ENCODE data around the gene SLC2A1. TPM values are rescaled to one million over a fixed set of nuclear protein-coding genes. Genes with fewer than 3 reads are reported as not detected.

Gene SLC2A1
- polyA plus RNA-seq, 1 donor (not counting 4 experiments of a cell fraction or from before 2014, with no cell fraction given): 689 TPM

DNA sequence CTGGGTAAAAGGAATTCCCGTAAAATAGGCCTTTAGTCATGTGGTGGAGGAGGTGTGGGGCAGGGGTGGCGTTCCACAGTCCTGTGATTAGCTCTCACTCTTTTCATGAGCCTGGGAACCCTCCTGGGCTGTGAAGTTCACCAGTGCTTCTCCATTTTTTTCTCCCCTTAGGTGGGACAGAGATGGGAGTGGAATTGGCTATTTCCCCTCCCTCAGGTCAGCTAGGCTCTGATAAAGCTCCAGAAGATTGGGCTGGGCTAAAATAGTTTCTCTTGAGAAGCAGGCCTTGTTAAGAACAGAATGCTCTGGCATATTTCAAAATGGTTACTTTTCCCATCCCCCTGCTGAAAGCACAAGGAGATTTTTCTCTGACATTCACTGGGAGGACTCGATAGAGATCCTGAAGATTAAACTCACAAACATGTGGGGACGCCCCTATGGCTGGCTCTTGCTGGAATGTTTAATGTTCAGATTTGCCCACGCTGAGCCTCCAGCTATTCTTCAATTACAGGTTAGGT, 33.4 kb upstream of the SLC2A1 start:
- dilution Hi-C loops (cut with MboI; ENCODE audit: extremely low pct_ligation_motif_present, low sequenced_read_pairs): no loop called here
- H3K27me3 ChIP-seq (ENCODE audit: control insufficient read depth, extremely low read depth, insufficient read depth, low read length): no peaks in the 10 kb centered on the region
- FAIRE-seq (no peak), DNase-seq (ENCODE audit: low read depth, low spot score) (no peak)
- no peaks in the 10 kb centered on the region for H3K9me1 ChIP-seq (ENCODE audit: control insufficient read depth, extremely low read depth, insufficient read depth, low read length)
- H3K9me3 ChIP-seq (ENCODE audit: control insufficient read depth, low read depth, low read length): no peaks in the 10 kb centered on the region
- TF ChIP-seq, protein P1, sequence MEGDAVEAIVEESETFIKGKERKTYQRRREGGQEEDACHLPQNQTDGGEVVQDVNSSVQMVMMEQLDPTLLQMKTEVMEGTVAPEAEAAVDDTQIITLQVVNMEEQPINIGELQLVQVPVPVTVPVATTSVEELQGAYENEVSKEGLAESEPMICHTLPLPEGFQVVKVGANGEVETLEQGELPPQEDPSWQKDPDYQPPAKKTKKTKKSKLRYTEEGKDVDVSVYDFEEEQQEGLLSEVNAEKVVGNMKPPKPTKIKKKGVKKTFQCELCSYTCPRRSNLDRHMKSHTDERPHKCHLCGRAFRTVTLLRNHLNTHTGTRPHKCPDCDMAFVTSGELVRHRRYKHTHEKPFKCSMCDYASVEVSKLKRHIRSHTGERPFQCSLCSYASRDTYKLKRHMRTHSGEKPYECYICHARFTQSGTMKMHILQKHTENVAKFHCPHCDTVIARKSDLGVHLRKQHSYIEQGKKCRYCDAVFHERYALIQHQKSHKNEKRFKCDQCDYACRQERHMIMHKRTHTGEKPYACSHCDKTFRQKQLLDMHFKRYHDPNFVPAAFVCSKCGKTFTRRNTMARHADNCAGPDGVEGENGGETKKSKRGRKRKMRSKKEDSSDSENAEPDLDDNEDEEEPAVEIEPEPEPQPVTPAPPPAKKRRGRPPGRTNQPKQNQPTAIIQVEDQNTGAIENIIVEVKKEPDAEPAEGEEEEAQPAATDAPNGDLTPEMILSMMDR (optimal IDR thresholded peaks at IDR 0.05 in 1 of 3, IDR thresholded peaks at IDR 0.05 in 1 of 3, conservative IDR thresholded peaks at IDR 0.05 in 1 of 3; ENCODE audit: extremely low read depth in 1 of 3, insufficient read depth in 2 of 3, low read length in 3 of 3): no peak
- no peak for TF ChIP-seq EZH2 (IDR thresholded peaks at IDR 0.05; ENCODE audit: low read length)
- peaks cover 0 to 8% of the 10 kb centered on the region in 2 experiments for H3K36me3 ChIP-seq (ENCODE audit: control insufficient read depth in 2 of 2, extremely low read depth in 1 of 2, insufficient read depth in 2 of 2, low read length in 2 of 2)
- H3K4me2 ChIP-seq (ENCODE audit: control insufficient read depth, extremely low read depth, insufficient read depth, low read depth, low read length): no peak overlapping the region
- H3K27ac ChIP-seq (ENCODE audit: control insufficient read depth, insufficient read depth, low read length): no peak overlapping the region
- H3K79me2 ChIP-seq (ENCODE audit: control insufficient read depth, insufficient read depth, low read length): no peaks in the 10 kb centered on the region
- no peak overlapping the region for H3K9ac ChIP-seq (ENCODE audit: control insufficient read depth, extremely low read depth, insufficient read depth, low read length)
- no peak overlapping the region for H2AFZ ChIP-seq (ENCODE audit: control insufficient read depth, low read length)
- no peaks in the 10 kb centered on the region for H3K4me1 ChIP-seq (ENCODE audit: control insufficient read depth, extremely low read depth, insufficient read depth, low read length)
- H3K4me3 ChIP-seq (ENCODE audit: control insufficient read depth in 2 of 3, extremely low read depth in 1 of 3, insufficient read depth in 2 of 3, low read depth in 1 of 3, low read length in 3 of 3): no peak overlapping the region
- no peaks in the 10 kb centered on the region for H4K20me1 ChIP-seq (ENCODE audit: control insufficient read depth, extremely low read depth, insufficient read depth, low read length)

DNA sequence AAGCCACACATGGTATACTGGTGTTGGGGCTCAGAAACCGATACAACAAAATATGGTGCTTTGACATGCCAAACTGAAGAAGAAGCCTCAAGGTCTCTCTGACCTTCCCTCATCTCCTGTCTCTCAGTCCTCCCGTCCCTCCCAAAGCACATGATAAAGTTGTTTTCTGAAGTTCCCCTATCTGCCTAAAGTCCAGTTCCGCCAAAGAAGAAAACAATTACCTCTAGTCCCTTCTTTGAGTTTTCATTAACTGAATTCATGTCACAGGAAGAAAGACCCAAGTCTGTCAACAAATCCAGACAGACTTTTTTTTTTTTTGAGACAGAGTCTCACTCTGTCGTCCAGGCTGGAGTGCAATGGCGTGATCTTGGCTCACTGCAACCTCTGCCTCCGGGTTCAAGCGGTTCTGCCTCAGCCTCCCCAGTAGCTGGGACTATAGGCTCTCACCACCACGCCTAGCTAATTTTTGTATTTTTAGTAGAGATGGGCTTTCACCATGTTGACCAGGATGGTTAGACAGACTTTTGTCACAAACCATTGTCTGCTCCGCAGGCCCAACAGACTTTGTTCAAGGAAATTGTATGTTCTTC, 32.2 kb upstream of the SLC2A1 start:
- dilution Hi-C loops (cut with MboI; ENCODE audit: extremely low pct_ligation_motif_present, low sequenced_read_pairs): no loop called here
- FAIRE-seq: no peak

More for the DNA sequence above, 32.2 kb upstream of the SLC2A1 start:
- Histone ChIP-seq H2AFZ (ENCODE audit: control insufficient read depth, low read length) (no peak overlapping the region), H3K4me2 (ENCODE audit: control insufficient read depth, extremely low read depth, insufficient read depth, low read depth, low read length) (no peak overlapping the region), H3K4me3 (ENCODE audit: control insufficient read depth in 2 of 3, extremely low read depth in 1 of 3, insufficient read depth in 2 of 3, low read depth in 1 of 3, low read length in 3 of 3) (no peak overlapping the region), H3K27me3 (ENCODE audit: control insufficient read depth, extremely low read depth, insufficient read depth, low read length) (no peaks in the 10 kb centered on the region), H3K9ac (ENCODE audit: control insufficient read depth, extremely low read depth, insufficient read depth, low read length) (no peak overlapping the region), H3K9me3 (ENCODE audit: control insufficient read depth, low read depth, low read length) (no peaks in the 10 kb centered on the region), H4K20me1 (ENCODE audit: control insufficient read depth, extremely low read depth, insufficient read depth, low read length) (no peaks in the 10 kb centered on the region), H3K27ac (ENCODE audit: control insufficient read depth, insufficient read depth, low read length) (no peak overlapping the region), H3K79me2 (ENCODE audit: control insufficient read depth, insufficient read depth, low read length) (no peaks in the 10 kb centered on the region), H3K4me1 (ENCODE audit: control insufficient read depth, extremely low read depth, insufficient read depth, low read length) (no peaks in the 10 kb centered on the region), H3K9me1 (ENCODE audit: control insufficient read depth, extremely low read depth, insufficient read depth, low read length) (no peaks in the 10 kb centered on the region), H3K36me3 (ENCODE audit: control insufficient read depth in 2 of 2, extremely low read depth in 1 of 2, insufficient read depth in 2 of 2, low read length in 2 of 2) (peaks cover 0 to 8% of the 10 kb centered on the region in 2 experiments)
- no peak for DNase-seq (ENCODE audit: low read depth, low spot score)
- no peak for TF ChIP-seq EZH2 (IDR thresholded peaks at IDR 0.05; ENCODE audit: low read length)
- TF ChIP-seq, protein P1 (optimal IDR thresholded peaks at IDR 0.05 in 1 of 3, IDR thresholded peaks at IDR 0.05 in 1 of 3, conservative IDR thresholded peaks at IDR 0.05 in 1 of 3; ENCODE audit: extremely low read depth in 1 of 3, insufficient read depth in 2 of 3, low read length in 3 of 3): no peak
